ENCODE results near the gene KLF9. TPM values are rescaled to one million over a fixed set of nuclear protein-coding genes. Genes with fewer than 3 reads are reported as not detected.

The KLF9 gene
- total RNA-seq, 1 experiment from 2014 or later, result 0.34 TPM

GRCh38 chr9:70411930-70412831, 2.3 kb downstream of the KLF9 start:
- no peaks in the 10 kb centered on the region for H3K9me3 ChIP-seq (ENCODE audit: low read depth, low read length, poor library complexity, severe bottlenecking)
- TF ChIP-seq CTCF (conservative IDR thresholded peaks at IDR 0.05; ENCODE audit: low read depth, low read length) (no peak), EZH2 (IDR thresholded peaks at IDR 0.05; ENCODE audit: borderline replicate concordance, low read depth, low read length, poor library complexity, severe bottlenecking) (no peak)
- H3K27ac ChIP-seq (ENCODE audit: low read depth, low read length, poor library complexity, severe bottlenecking), result no peak overlapping the region
- peaks cover 15% of the 10 kb centered on the region for H3K4me1 ChIP-seq (ENCODE audit: insufficient read depth, low read length, poor library complexity, severe bottlenecking)
- no peak for DNase-seq (ENCODE audit: low spot score)
- intact Hi-C loops (cut with micrococcal nuclease; ENCODE audit: unreplicated experiment), result loop anchor here (10.0 kb wide), 1 partner anchor 157 kb away; the partner anchor contains the start of gene SMC5
- POLR2A ChIA-PET (ENCODE audit: low non-redundant PET), result no interaction called here
- H3K27me3 ChIP-seq (replicated peaks; ENCODE audit: insufficient read depth, low read depth, low read length, poor library complexity), result no peaks in the 10 kb centered on the region
- CTCF ChIA-PET, result interaction anchor here (0.9 kb wide), 1 partner anchor 190 kb away, joined by 3 read pairs; no protein-coding TSS in a partner anchor
- peak overlapping the region; percentile 64 for H3K4me3 ChIP-seq (ENCODE audit: low read depth, low read length, poor library complexity, severe bottlenecking)
- BruUV-seq (replicated peaks), result no TSS peak
- no peaks in the 10 kb centered on the region for H3K36me3 ChIP-seq (ENCODE audit: insufficient read depth, low read length, poor library complexity, severe bottlenecking)

GRCh38 chr9:70411121-70411929, 3.1 kb downstream of the KLF9 start:
- Histone ChIP-seq H3K27me3 (replicated peaks; ENCODE audit: insufficient read depth, low read depth, low read length, poor library complexity) (no peaks in the 10 kb centered on the region), H3K4me3 (ENCODE audit: low read depth, low read length, poor library complexity, severe bottlenecking) (no peak overlapping the region), H3K36me3 (ENCODE audit: insufficient read depth, low read length, poor library complexity, severe bottlenecking) (no peaks in the 10 kb centered on the region), H3K9me3 (ENCODE audit: low read depth, low read length, poor library complexity, severe bottlenecking) (no peaks in the 10 kb centered on the region), H3K27ac (ENCODE audit: low read depth, low read length, poor library complexity, severe bottlenecking) (no peak overlapping the region), H3K4me1 (ENCODE audit: insufficient read depth, low read length, poor library complexity, severe bottlenecking) (peaks cover 18% of the 10 kb centered on the region)
- ChIA-PET POLR2A (ENCODE audit: low non-redundant PET) (no interaction called here), CTCF (interaction anchor here (0.9 kb wide), 1 partner anchor 191 kb away, joined by 3 read pairs; no protein-coding TSS in a partner anchor)
- intact Hi-C loops (cut with micrococcal nuclease; ENCODE audit: unreplicated experiment), result loop anchor here (10.0 kb wide), 1 partner anchor 157 kb away; the partner anchor contains the start of gene SMC5
- BruUV-seq (replicated peaks), result no TSS peak
- no peak for DNase-seq (ENCODE audit: low spot score)
- no peak for TF ChIP-seq CTCF (conservative IDR thresholded peaks at IDR 0.05; ENCODE audit: low read depth, low read length)
- TF ChIP-seq EZH2 (IDR thresholded peaks at IDR 0.05; ENCODE audit: borderline replicate concordance, low read depth, low read length, poor library complexity, severe bottlenecking), result no peak

- ChIA-PET POLR2A (ENCODE audit: low non-redundant PET) (no interaction called here), CTCF (no interaction called here)
- TF ChIP-seq EZH2 (IDR thresholded peaks at IDR 0.05; ENCODE audit: borderline replicate concordance, low read depth, low read length, poor library complexity, severe bottlenecking), result no peak
- TF ChIP-seq CTCF (conservative IDR thresholded peaks at IDR 0.05; ENCODE audit: low read depth, low read length), result no peak
- no peaks in the 10 kb centered on the region for H3K9me3 ChIP-seq (ENCODE audit: low read depth, low read length, poor library complexity, severe bottlenecking)
- intact Hi-C loops (cut with micrococcal nuclease; ENCODE audit: unreplicated experiment), result loop anchor here (10.0 kb wide), 1 partner anchor 156 kb away; the partner anchor contains the start of gene SMC5
- no peak overlapping the region for H3K4me3 ChIP-seq (ENCODE audit: low read depth, low read length, poor library complexity, severe bottlenecking)
- DNase-seq (ENCODE audit: low spot score), result no peak
- no peaks in the 10 kb centered on the region for H3K27me3 ChIP-seq (replicated peaks; ENCODE audit: insufficient read depth, low read depth, low read length, poor library complexity)
- H3K36me3 ChIP-seq (ENCODE audit: insufficient read depth, low read length, poor library complexity, severe bottlenecking), result no peaks in the 10 kb centered on the region
- BruUV-seq (replicated peaks), result no TSS peak
- peaks cover 18% of the 10 kb centered on the region for H3K4me1 ChIP-seq (ENCODE audit: insufficient read depth, low read length, poor library complexity, severe bottlenecking)
- H3K27ac ChIP-seq (ENCODE audit: low read depth, low read length, poor library complexity, severe bottlenecking), result no peak overlapping the region
Observed at GRCh38 chr9:70410368-70410767, 4.1 kb downstream of the KLF9 start.
